ENCODE results near the gene SNCAIP.
"Not testable (repeated sequence)": the region's sequence is repeated elsewhere in the genome, so short reads cannot be mapped to it uniquely, and the experiment has no call there.

Gene SNCAIP

DNA sequence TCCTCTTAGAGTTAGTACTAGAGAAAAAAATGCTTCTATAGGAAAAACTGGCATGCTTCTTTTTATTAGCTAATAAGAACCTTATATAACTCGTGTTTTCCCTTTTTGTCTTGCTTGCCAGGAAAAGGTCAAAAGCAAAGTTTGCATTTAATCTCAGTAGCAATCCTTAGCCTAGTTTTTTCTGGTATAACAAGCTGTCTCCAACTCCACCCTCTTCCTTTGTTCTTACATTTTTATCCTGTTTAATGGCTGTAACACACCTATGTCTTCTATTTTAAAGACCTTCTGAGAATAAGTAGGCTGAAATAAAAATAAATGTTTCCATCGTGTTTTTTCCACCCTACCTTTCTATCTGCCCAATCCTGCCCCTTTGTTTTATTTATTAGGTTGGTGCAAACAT is 158.3 kb downstream of the SNCAIP start:
- DNase-seq, result no peak

DNA sequence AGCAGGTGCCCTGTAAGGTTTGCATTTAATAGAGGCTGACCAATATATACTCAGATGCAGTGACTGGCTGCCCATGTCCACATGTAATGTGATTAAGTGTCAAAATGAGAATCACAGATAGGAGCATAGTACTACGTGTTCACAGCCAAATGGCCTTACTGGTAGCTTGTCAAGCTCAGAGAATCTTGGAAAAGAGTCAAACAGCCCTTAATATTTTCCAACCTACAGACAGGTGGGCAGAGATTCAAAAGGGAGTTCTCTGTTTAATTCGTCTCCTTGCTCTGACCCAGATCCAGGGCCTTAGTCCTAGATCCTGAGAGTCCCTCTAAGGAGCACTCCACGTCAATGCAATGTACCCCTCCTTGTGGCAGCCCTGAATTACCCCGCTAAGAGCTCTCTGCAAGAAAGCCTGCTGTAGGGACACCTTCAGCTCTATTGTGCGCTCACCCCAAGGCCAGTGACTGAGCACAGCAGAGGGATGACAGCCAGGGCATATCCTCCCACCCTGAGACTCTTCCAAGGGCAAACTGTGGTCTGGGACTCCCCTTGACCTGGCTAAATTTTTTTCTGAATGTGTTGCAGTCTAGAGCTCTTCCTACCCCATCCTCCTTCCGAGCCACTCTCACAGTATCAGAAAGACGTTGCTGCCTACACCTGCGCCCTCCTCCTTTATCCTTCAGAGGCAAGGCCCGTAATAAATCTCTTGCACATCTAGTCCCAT is 159.2 kb downstream of the SNCAIP start:
- no peak for DNase-seq

DNA sequence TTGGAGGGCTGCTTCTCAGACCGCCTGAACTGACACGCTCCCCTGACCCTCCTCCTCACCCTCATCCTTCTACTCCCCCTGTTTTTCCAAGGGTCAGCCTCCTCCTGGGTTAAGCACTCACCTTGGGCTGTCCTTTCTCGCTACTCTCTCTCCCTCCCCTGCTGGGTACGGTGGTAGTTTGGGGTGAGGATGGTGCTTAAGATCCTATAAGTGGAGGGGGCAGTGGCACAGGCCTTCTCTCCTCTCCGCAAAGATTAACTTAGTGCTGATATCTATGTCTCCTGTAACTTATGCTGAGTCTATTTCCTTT is 159.7 kb downstream of the SNCAIP start:
- no peak for DNase-seq

DNA sequence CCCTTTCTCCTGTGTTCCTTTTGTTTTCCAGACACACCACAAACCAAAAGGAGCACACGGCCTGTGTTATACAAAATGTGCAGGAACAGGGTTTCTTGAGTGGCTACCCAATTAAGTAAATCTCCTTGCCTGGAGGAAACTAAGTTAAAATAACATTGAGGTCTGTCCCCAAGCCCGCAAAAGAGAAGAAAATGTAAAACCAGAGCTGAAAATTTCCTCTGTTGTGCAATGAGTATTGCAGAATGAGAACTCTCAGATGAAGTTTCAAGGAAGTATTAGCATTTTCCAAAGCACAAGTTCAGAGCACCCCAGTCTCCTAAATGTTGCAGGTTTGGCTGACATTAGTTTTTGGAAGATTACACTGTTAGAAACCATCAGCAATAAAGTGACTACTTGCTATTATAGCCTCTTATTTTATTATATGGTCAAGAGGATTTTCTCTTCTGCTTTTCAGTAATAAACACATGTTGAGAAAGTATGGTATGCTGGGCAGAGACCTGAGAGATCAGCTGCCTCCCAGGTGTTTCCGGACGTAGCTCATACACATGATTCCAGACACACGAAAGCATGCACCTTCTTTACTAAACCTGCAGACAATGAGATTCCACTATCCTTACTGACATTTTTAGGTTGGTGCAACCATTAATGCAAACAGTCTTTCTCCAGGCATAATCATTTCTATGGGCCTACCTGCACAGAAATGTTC is 161.3 kb downstream of the SNCAIP start:
- no peak for DNase-seq

DNA sequence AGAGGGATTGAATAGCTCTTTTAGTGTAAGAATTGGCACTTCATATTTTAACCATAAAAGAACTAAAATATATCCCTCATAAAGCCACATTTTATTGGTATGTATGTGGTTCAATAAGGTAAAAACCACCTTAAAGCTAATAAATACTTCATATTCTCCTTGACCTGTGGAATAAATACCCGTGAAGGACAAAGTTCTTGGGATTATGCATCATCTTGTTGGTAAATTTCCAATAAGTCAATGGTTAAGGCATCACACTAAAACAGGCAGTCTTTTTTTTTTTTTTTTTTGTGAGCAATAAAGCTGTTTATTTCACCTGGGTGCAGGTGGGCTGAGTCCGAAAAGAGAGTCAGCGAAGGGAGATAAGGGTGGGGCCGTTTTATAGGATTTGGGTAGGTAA is 161.9 kb downstream of the SNCAIP start:
- DNase-seq, result no peak

DNA sequence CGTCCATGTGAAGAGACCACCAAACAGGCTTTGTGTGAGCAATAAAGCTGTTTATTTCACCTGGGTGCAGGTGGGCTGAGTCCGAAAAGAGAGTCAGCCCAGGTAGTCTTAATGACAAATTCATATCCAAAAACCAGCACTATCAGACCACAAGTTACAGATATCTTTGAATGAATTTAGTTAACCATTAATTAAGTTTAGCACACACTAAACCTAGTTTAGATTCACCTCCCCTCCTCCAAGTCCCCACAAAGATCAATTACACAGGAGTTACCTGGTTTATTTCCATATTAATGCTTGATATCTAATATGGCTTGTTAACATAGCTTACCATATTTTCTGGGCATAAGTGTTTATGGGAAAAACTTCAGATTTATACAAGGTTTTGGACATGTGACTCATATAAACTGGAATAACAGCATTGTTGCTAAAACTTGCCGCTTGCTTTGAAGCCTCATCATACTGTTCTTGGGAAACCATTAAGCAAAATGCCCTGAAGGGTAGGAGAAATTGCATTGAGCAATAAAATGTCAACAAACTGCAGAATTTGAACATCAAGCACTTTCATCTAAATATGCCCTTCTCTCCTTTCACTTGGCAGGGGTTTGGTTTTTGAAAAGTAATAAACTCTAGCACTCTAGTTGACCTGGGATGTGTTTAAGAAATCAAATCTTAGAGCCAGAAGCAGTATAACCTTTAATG is 166.9 kb downstream of the SNCAIP start:
- no peak for DNase-seq

DNA sequence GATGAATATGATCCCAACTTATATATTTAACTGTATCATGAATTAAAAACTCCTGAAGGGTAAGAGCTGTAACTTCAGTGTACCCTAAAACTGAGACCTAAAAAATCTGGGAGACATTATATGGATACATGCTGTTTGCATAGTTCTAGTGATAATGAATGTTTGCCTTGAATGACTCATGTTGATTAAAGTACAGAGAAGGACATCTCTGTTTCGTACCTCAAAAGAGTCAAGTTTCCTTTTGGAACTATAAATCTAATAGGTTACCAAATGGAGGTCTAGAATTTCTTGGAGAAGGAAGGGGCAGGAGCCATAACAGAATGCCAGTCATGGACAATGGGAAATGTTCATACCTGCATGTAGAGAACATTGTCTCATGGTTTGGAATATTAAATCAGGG is 168.1 kb downstream of the SNCAIP start:
- no peak for DNase-seq

DNA sequence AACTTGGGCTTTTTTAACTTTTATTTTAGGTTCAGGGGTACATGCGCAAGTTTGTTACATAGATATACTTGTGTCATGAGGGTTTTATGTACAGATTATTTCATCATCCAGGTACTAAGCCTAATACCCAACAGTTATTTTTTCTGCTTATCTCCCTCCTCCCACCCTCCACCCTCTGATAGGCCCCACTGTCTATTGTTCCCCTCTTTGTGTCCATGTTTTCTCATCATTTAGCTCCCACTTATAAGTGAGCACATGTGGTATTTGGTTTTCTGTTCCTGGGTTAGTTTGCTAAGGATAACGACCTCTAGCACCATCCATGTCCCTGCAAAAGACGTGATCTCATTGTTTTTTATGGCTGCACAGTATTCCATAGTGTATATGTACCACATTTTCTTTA is 172.1 kb downstream of the SNCAIP start:
- no peak for DNase-seq

DNA sequence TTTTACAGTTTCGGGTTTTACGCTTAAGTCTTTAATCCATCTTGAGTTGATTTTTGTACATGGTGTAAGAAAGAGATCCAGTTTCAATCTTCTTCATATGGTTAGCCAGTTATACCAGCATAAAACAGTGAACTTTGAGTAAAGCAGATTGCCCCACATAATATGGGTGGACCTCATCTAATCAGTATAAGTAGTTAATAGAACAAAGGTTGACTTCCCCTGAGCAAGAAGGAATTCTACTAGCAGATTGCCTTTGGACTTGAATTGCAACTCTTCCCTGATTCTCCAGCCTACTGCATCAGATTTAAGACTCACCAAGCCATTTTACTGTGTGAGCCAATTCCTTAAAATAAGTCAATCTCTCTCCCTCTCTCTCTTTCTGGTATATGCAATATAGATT is 173.2 kb downstream of the SNCAIP start:
- no peak for DNase-seq

DNA sequence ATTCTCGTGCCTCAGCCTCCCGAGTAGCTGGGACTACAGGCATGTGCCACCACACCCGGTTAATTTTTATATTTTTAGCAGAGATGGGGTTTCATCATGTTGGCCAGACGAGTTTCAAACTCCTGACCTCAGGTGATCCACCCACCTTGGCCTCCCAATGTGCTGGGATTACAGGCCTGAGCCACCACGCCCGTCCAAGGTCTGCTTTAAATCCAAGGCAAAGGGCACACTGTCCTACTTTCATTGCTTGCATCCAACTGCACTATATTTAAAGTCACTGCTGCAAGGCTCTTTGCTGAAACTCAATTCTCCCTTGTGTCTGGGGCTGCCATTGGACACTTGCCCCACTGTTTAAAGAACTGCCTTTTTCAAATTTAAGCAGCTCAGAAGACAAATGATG is 174.6 kb downstream of the SNCAIP start:
- not testable (repeated sequence) for DNase-seq

DNA sequence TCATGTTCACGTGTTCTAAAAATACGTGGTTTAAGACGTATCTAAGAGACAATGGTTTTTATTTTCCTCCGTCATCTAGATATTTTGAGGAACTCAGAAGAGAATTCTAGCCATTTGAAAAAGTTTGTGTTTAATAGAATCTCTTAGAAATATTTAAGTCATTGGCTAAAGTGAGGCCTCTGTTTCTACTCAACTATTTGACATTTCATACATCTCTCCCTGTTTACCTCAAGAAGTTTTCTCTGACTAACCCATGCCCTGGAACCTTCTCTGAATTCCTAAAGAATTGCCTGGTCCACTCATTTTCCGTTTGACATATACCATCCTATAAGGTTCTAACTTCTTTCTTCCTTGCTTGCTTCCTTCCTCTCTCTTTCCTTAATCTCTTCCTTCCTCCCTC is 178.7 kb downstream of the SNCAIP start:
- DNase-seq, result no peak

DNA sequence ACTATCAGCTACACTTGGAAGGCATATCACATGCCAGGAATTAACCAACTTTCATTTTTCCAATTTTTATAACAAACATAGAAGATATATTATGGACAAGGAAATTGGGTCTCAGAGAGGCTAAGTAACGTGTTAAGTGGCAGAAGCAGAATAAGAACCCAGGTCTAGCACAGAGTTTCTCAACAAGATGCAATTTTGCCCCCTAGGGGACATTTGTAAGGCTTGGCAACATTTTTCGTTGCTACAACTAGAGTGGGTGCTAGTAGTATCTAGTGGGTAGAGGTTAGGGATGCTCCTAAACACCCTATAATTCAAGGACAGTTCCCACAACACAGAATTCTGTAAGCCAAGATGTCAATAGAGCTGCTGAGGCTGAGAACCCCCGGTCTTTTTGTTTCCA is 180.6 kb downstream of the SNCAIP start:
- DNase-seq, result no peak

DNA sequence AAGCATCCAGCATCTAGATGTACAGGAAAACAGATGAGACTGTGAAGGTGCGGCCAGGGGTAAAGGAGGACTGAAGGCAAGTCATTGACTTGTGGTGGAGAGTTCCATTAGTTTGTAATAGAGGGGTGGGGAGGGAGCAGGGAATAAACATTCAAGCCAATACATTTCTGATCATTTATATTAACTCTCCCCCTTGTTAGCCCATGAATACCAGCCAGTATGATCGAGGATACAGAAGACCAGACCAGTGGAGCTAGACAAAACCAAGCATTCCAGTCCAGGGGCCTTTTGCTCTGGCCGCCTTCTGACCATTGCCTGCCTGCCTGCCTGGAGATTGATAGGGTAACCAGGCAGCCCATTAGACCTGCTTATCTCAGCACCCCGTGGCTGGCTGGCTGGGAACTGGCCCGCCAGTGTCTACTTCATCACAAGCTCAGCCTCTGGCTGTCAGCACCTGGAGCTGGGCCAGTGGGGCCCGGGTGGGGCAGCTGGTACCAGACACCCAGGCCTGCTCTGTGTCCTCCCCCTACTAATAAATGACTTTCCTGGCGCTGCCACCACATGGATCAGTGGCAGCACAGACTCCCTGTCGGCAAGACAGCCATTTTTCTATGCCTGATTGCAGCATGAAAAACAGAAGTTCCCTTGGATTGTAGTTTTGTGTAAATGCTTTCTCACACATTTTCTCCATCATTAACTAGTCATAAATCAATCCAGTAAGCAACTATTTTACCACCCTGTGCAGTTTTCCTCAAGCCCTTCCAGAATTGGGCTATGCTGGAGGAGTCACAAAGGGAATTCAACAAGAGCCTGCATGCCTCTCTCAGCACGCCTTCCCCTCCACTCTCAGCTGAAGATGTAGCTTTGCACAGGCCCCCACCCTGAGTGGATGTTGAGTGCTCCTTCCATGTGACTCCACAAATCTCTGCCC is 181.3 kb downstream of the SNCAIP start:
- DNase-seq, result no peak

DNA sequence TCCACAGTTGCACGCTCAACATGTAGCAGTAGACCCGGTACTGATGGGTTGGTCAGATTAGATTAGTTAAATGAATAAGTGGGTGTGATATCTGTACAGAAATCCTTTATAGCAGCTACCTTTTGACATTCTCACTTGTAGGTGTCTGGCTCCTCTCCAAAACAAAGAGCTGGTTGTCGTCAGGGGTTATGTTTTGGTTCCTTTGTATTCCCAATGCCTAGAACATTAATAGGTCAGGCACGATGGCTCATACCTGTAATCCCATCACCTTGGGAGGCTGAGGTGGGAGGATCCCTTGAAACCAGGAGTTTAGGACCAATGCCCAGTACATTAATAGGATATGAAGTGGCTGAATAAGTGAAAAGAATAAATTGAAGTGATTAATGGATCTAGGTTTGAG is 182.1 kb downstream of the SNCAIP start:
- no peak for DNase-seq

DNA sequence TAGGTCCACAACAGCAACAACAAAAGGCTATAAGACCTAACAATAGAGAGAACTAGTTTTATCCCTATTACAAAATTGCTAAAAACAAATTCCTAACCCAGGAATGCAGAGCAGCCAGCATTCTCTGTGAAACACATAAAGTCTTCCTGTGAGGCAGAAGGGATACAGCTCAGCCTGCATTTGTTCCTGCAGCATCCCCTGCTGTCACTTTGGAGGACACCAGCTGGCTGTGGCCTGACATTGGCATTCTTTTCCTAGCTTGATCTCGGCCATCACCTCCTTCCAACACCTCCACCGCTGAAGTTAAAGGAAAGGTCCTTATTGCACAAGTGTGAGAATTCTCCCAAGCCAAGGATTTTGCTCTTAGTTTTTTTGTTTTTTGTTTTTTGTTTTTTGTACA is 186.1 kb downstream of the SNCAIP start:
- DNase-seq, result no peak

DNA sequence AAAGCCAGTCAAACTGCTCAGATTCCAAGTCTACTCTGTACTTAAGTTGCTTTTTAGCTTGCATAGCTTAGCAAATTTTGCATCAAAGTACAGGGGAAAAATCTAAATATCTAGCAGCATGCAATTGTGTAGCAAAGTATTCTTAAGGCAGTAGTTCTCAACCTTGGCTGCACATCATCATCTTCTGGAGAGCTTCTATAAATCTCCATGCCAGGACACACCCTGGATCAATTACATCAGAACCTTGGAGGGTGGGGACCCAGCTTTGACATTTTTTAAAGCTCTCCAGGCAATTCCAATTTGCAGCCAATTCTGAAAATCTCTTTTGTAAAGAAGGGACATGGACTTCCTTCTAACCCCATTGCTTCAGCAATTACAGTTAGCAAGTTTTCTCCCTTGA is 187.5 kb downstream of the SNCAIP start:
- DNase-seq, result no peak

DNA sequence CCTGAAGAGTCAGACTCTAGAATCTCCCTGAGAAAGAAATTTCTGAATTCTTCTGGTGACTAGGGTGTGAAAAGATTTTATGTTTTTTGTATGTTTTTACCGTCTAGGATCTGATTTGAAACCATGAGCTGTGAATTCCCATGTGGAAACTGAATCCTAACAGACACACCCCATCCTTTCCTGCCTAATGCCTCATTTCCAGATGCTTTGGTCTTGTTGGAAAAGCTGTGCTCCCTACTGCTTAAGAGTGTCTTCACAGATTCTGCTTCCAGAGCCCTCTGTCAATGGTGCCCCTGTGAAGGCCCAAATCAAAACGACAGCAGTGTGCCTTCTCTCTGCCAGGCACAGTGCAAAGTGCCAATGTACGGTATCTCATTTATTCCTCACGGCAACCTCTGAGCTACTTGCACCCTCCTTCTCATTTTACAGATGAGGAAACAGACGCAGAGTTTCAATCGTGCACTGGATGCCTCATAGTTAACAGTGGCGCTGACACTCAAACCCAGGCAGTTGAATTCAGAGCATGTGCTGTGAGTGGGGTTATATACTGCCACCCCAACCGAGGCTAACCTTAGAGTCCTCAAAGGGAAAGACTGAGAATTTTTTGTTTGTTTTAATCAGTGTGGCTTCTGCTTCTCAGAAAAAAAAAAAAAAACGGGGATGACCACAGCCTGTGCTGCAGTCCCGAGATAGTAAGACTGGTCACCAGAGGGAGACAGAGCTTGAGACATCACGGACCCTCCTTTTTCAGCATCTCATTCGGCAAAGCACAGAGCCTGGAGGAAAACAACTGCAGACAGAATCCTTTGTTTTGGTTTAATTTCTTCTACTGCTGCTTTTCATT is 188.4 kb downstream of the SNCAIP start:
- DNase-seq, result no peak

DNA sequence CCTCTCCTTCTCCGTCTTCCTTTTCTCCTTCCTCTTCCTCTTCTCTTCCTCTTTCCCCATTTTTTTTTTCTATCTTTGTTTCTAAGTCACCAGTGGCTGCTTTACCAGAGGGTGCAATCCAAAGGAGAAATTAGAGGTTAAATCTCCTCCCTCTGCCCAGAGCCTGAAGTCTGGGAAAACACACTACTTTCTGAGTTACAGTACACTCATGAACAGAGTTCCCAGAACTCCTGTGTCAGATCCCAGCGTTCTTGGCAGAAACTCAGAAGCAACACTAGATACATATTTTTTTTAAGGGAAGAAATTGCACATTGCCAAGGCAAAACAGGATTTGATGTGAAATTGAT is 189.0 kb downstream of the SNCAIP start:
- DNase-seq, result no peak

DNA sequence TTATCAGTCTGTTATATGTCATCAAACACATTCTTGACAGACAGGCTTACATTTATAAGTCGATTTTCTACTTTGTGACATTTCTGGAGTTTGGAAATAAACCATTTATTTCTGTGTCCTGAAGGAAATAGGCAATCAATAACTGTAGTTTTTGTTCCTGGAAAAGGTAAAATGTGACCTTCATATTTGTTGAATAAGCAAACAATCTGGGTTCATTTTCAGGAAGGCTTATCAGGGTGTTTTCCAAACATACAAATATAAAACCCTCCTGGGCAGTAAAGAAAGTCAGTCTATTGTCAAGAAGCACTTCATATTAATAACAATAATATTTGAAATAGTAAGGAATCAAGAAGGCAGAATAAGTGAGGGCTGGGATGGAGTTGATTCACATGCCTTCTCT is 195.0 kb downstream of the SNCAIP start:
- no peak for DNase-seq

DNA sequence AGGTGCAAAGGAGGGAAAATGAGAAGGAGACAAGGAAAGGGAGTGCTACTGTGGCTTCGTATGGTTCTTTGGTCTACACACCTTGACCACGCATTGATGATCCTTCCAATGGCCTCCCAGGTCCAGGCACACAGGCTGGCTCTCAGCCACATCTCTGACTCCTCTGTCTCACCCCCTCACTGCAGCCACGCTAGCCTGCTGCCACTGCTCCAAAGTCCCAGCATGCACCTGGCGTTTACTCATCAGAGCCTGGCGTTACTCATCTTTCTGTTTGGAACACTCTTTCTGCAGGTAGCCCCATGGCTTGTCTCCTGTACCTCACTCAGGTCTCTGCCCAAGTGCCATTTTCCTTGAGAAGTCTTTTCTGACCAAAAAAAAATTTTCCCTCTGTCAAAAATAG is 195.5 kb downstream of the SNCAIP start:
- no peak for DNase-seq

DNA sequence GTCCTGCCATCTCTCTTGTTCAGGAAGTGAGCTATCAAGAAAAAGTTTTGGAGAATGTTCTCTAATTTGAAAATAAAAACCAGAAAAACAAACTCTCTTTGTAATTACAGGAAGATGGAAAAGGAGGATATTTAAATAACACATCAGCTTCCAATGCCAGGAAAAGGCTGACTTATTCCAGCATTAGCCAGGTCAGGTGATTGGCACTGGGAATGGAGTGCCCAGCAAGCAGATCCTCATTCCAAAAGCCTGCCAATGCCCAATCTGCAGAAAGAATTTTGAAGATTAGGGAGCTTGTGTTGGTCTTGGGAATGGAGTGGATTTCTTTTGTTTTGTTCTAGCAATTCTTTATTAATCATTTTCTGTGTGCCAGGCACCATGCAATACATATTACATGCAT is 196.6 kb downstream of the SNCAIP start:
- DNase-seq, result no peak
